Measurements from ENCODE around the gene DYRK1A. TPM values are rescaled to one million over a fixed set of nuclear protein-coding genes. Genes with fewer than 3 reads are reported as not detected.

The DYRK1A gene
- total and polyA plus RNA-seq, 2 of the 13 experiments (the other 11 are each of a cell fraction or from before 2014, with no cell fraction given) = 24.6 to 34.2 TPM

- TF ChIP-seq STAT6 (CRISPR knock-in tag; IDR thresholded peaks at IDR 0.05; ENCODE audit: borderline replicate concordance) = no peak
Measured at GRCh38 chr21:37367336-37367702, 746 bp downstream of the DYRK1A start (continued).

- Histone ChIP-seq H3K36me3 (replicated peaks in 1 of 2; ENCODE audit: control insufficient read depth in 1 of 2, insufficient read depth in 2 of 2, low read length in 2 of 2) (no peaks in the 10 kb centered on the region), H3K27ac (ENCODE audit: extremely low read length, insufficient read depth, low read length) (peak overlapping the region; percentile 53), H3K9me3 (ENCODE audit: low read length) (no peaks in the 10 kb centered on the region), H3K79me2 (ENCODE audit: insufficient read depth, low read length) (peaks cover 64% of the 10 kb centered on the region), H3K4me2 (ENCODE audit: low read depth, low read length) (peak overlapping the region; percentile 93), H3K9ac (ENCODE audit: insufficient read depth, low read depth, low read length) (peak overlapping the region; percentile 100), H3K27me3 (ENCODE audit: control insufficient read depth in 1 of 2, insufficient read depth in 2 of 2, low read length in 2 of 2) (no peaks in the 10 kb centered on the region; a peak in 1 of 5 replicates), H3K4me3 (replicated peaks in 1 of 3; ENCODE audit: insufficient read depth in 1 of 3, low read depth in 2 of 3, low read length in 3 of 3) (peak overlapping the region; percentile 78 to 97 (median 92)), H3K4me1 (ENCODE audit: insufficient read depth, low read length) (peaks cover 44% of the 10 kb centered on the region), H4K20me1 (ENCODE audit: insufficient read depth, low read length) (peaks cover 49% of the 10 kb centered on the region), H2AFZ (ENCODE audit: low read length) (no peak overlapping the region)
- under 1% methylated on average over 61 of the region's 68 CpGs for WGBS (ENCODE audit: low lambda C conversion rate)
- FAIRE-seq = no peak
- no peak for ATAC-seq
- DNase-seq (ENCODE audit: low spot score) = no peak
- CTCF ChIA-PET (ENCODE audit: low intra/inter-chr PET ratio, low total read pairs) = no interaction called here
- intact Hi-C loops (cut with micrococcal nuclease; ENCODE audit: unreplicated experiment) = loop anchor here (5.0 kb wide), 2 partner anchors 146 to 216 kb away; no protein-coding TSS in a partner anchor
- POLR2A ChIA-PET = no interaction called here
- in situ Hi-C loops (cut with HindIII; ENCODE audit: extremely low pct_ligation_motif_present, low pct_unique_long_range_greater_than_20kb) = loop anchor here (5.0 kb wide), 1 partner anchor 101 kb away; the partner anchor contains the start of gene VPS26C
- no TSS peak for BruUV-seq (replicated peaks)
- TF ChIP-seq BRD4 (CRISPR knock-in tag; IDR thresholded peaks at IDR 0.05) (no peak), GLMP (CRISPR knock-in tag; IDR thresholded peaks at IDR 0.05; ENCODE audit: borderline replicate concordance) (no peak), ZC3H4 (CRISPR knock-in tag; IDR thresholded peaks at IDR 0.05; ENCODE audit: borderline replicate concordance) (no peak), GFI1 (CRISPR knock-in tag; IDR thresholded peaks at IDR 0.05; ENCODE audit: borderline replicate concordance) (no peak), HNRNPL (IDR thresholded peaks at IDR 0.05; ENCODE audit: low read depth, low read length) (no peak), ASH2L (IDR thresholded peaks at IDR 0.05; ENCODE audit: insufficient read length, low read depth, low read length) (no peak), SIN3A (IDR thresholded peaks at IDR 0.05; ENCODE audit: borderline replicate concordance, low read depth, low read length) (0 out of 2 replicates have a peak, but pooled peaks have one; percentile 37), TFDP2 (CRISPR knock-in tag; IDR thresholded peaks at IDR 0.05) (0 out of 2 replicates have a peak, but pooled peaks have one; percentile 25), MAFF (IDR thresholded peaks at IDR 0.05; ENCODE audit: low read depth, low read length) (no peak), SNRNP70 (IDR thresholded peaks at IDR 0.05; ENCODE audit: low read depth, low read length) (no peak), MEIS2 (CRISPR knock-in tag; IDR thresholded peaks at IDR 0.05) (peak; percentile 11; the same call in 1 of the 2 replicates), SP5 (CRISPR knock-in tag; IDR thresholded peaks at IDR 0.05; ENCODE audit: borderline replicate concordance, low read depth) (no peak), PHF8 (CRISPR knock-in tag; IDR thresholded peaks at IDR 0.05) (peak; percentile 1; the same call in 1 of the 2 replicates), SMARCC2 (IDR thresholded peaks at IDR 0.05) (no peak), ZMAT3 (CRISPR knock-in tag; conservative IDR thresholded peaks at IDR 0.05) (0 out of 2 replicates have a peak, but pooled peaks have one; percentile 7), PAWR (CRISPR knock-in tag; IDR thresholded peaks at IDR 0.05; ENCODE audit: borderline replicate concordance) (no peak)
Measured at GRCh38 chr21:37367703-37368540, 1.3 kb downstream of the DYRK1A start.
